ENCODE measurements around the gene GNS. TPM values are rescaled to one million over a fixed set of nuclear protein-coding genes. Genes with fewer than 3 reads are reported as not detected.

The GNS gene
- total RNA-seq, 2 experiments from 2014 or later: 8.7 to 10.0 TPM

GRCh38 chr12:64675795-64676194 lies 83.4 kb downstream of the GNS start:
- POLR2A ChIA-PET: interaction anchor here (0.8 to 34.4 kb wide), 5 partner anchors 6 to 65 kb away, joined by 3 to 808 read pairs (median 137); partner anchors contain the start of gene RASSF3
- Histone ChIP-seq H3K27me3 (ENCODE audit: control insufficient read depth in 1 of 2, insufficient read depth in 2 of 2, low read length in 2 of 2) (no peaks in the 10 kb centered on the region), H3K36me3 (ENCODE audit: insufficient read depth, low read length) (no peaks in the 10 kb centered on the region), H3K27ac (ENCODE audit: low read depth in 1 of 2, low read length in 2 of 2) (peak overlapping the region; percentile 82 to 91), H3K4me1 (ENCODE audit: insufficient read depth, low read length) (peaks cover 99% of the 10 kb centered on the region), H3K9me3 (ENCODE audit: control insufficient read depth in 1 of 2, insufficient read depth in 1 of 2, low read length in 2 of 2) (no peaks in the 10 kb centered on the region), H3K4me3 (ENCODE audit: low read length) (no peak overlapping the region)
- no peaks in the 10 kb centered on the region for H3K27me3 Mint-ChIP-seq
- peak overlapping the region; percentile 98 for H3K27ac Mint-ChIP-seq
- peaks cover 25% of the 10 kb centered on the region for H3K36me3 Mint-ChIP-seq (ENCODE audit: low read depth)
- CTCF ChIA-PET: interaction anchor here (0.7 to 1.9 kb wide), 3 partner anchors 22 to 1326 kb away, joined by 4 to 6 read pairs (median 6); no protein-coding TSS in a partner anchor
- TF ChIP-seq, protein P1, sequence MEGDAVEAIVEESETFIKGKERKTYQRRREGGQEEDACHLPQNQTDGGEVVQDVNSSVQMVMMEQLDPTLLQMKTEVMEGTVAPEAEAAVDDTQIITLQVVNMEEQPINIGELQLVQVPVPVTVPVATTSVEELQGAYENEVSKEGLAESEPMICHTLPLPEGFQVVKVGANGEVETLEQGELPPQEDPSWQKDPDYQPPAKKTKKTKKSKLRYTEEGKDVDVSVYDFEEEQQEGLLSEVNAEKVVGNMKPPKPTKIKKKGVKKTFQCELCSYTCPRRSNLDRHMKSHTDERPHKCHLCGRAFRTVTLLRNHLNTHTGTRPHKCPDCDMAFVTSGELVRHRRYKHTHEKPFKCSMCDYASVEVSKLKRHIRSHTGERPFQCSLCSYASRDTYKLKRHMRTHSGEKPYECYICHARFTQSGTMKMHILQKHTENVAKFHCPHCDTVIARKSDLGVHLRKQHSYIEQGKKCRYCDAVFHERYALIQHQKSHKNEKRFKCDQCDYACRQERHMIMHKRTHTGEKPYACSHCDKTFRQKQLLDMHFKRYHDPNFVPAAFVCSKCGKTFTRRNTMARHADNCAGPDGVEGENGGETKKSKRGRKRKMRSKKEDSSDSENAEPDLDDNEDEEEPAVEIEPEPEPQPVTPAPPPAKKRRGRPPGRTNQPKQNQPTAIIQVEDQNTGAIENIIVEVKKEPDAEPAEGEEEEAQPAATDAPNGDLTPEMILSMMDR (IDR thresholded peaks at IDR 0.05): no peak
- H3K4me1 Mint-ChIP-seq (ENCODE audit: low read depth): peaks cover 89% of the 10 kb centered on the region
- peak overlapping the region; percentile 53 for H3K4me3 Mint-ChIP-seq
- ATAC-seq (ENCODE audit: poor library complexity): no peak
- intact Hi-C loops (cut with DNase I, micrococcal nuclease): loop anchor here in 1 of 2 experiments (10.0 kb wide), 1 partner anchor 221 kb away; the partner anchor contains the start of gene TBK1
- H3K9me3 Mint-ChIP-seq: no peaks in the 10 kb centered on the region
- peak in 4 of 14 experiments; percentile 43 to 58 (median 54) for DNase-seq

- intact Hi-C loops (cut with DNase I, micrococcal nuclease): loop anchor here in 1 of 2 experiments (1.0 to 10.0 kb wide), 2 partner anchors 10 to 220 kb away; partner anchors contain the start of gene TBK1
- Mint-ChIP-seq H3K27ac (peak overlapping the region; percentile 98), H3K4me1 (ENCODE audit: low read depth) (peaks cover 90% of the 10 kb centered on the region), H3K36me3 (ENCODE audit: low read depth) (peaks cover 27% of the 10 kb centered on the region), H3K9me3 (no peaks in the 10 kb centered on the region), H3K27me3 (no peaks in the 10 kb centered on the region), H3K4me3 (peak overlapping the region; percentile 82)
- ATAC-seq (ENCODE audit: poor library complexity) (peak; percentile 75), DNase-seq (peak; percentile 55 to 93 (median 75))
- TF ChIP-seq, protein P1 (IDR thresholded peaks at IDR 0.05): no peak
- H3K4me3 ChIP-seq (ENCODE audit: low read length): peak overlapping the region; percentile 25
- CTCF ChIA-PET: interaction anchor here (1.2 kb wide), 1 partner anchor 16 kb away, joined by 3 read pairs; no protein-coding TSS in a partner anchor
- POLR2A ChIA-PET: interaction anchor here (0.6 to 34.4 kb wide), 11 partner anchors 9 to 125 kb away, joined by 3 to 808 read pairs (median 5); partner anchors contain the start of gene RASSF3
- no peaks in the 10 kb centered on the region for H3K9me3 ChIP-seq (ENCODE audit: control insufficient read depth in 1 of 2, insufficient read depth in 1 of 2, low read length in 2 of 2)
- no peaks in the 10 kb centered on the region for H3K27me3 ChIP-seq (ENCODE audit: control insufficient read depth in 1 of 2, insufficient read depth in 2 of 2, low read length in 2 of 2)
- H3K27ac ChIP-seq (ENCODE audit: low read depth in 1 of 2, low read length in 2 of 2): peak overlapping the region; percentile 82 to 91
- no peaks in the 10 kb centered on the region for H3K36me3 ChIP-seq (ENCODE audit: insufficient read depth, low read length)
- peaks cover 96% of the 10 kb centered on the region for H3K4me1 ChIP-seq (ENCODE audit: insufficient read depth, low read length)
Measured at GRCh38 chr12:64674367-64674922, 84.8 kb downstream of the GNS start.

GRCh38 chr12:64673490-64674169 lies 85.6 kb downstream of the GNS start:
- Histone ChIP-seq H3K36me3 (ENCODE audit: insufficient read depth, low read length) (no peaks in the 10 kb centered on the region), H3K4me1 (ENCODE audit: insufficient read depth, low read length) (peaks cover 93% of the 10 kb centered on the region), H3K27ac (ENCODE audit: low read depth in 1 of 2, low read length in 2 of 2) (peak overlapping the region; percentile 82 to 91), H3K9me3 (ENCODE audit: control insufficient read depth in 1 of 2, insufficient read depth in 1 of 2, low read length in 2 of 2) (no peaks in the 10 kb centered on the region), H3K4me3 (ENCODE audit: low read length) (peak overlapping the region; percentile 12), H3K27me3 (ENCODE audit: control insufficient read depth in 1 of 2, insufficient read depth in 2 of 2, low read length in 2 of 2) (no peaks in the 10 kb centered on the region)
- POLR2A ChIA-PET: interaction anchor here (0.6 to 34.4 kb wide), 10 partner anchors 9 to 124 kb away, joined by 3 to 808 read pairs (median 7); partner anchors contain the start of gene RASSF3
- no peak for ATAC-seq (ENCODE audit: poor library complexity)
- CTCF ChIA-PET: interaction anchor here (1.2 kb wide), 1 partner anchor 16 kb away, joined by 3 read pairs; no protein-coding TSS in a partner anchor
- Mint-ChIP-seq H3K27me3 (no peaks in the 10 kb centered on the region), H3K9me3 (no peaks in the 10 kb centered on the region), H3K36me3 (ENCODE audit: low read depth) (peaks cover 34% of the 10 kb centered on the region), H3K4me3 (peak overlapping the region; percentile 82), H3K27ac (peak overlapping the region; percentile 98), H3K4me1 (ENCODE audit: low read depth) (peaks cover 90% of the 10 kb centered on the region)
- no peak for DNase-seq
- intact Hi-C loops (cut with DNase I, micrococcal nuclease): loop anchor here in 1 of 2 experiments (1.0 to 10.0 kb wide), 2 partner anchors 11 to 219 kb away; partner anchors contain the start of gene TBK1
- TF ChIP-seq, protein P1 (IDR thresholded peaks at IDR 0.05): no peak

All from CD4-positive, alpha-beta T cell (primary cell).